ENCODE results near the gene CST7.

- TF ChIP-seq IRF2 (CRISPR knock-in tag; IDR thresholded peaks at IDR 0.05; ENCODE audit: borderline replicate concordance, low read depth) (no peak), CTCF (IDR thresholded peaks at IDR 0.05) (no peak)
Observed at GRCh38 chr20:24937579-24937978, 11.5 kb upstream of the CST7 start.
